A549 treated with GW870086 at 1 μM for 4 hours (cell line): ENCODE results near the gene PRMT5. TPM values are rescaled to one million over a fixed set of nuclear protein-coding genes. Genes with fewer than 3 reads are reported as not detected.

Source experiments
- total RNA-seq: library from RNA; stranded (reverse); fragments of 200-300 nt; extraction: Qiagen RNA extraction; gene quantifications from 5 replicates; pipeline ENCODE4 v1.2.3, GENCODE V29; 2022; ENCODE audit warnings: low read depth

Gene PRMT5
- total RNA-seq: 102 to 112 TPM (median 109 TPM) in 5 replicates

GRCh38 chr14:22929104-22929960 lies at the start of gene PRMT5:
PRMT5 (minus strand) TSS chr14:22929376; CDS start chr14:22929361, 15 bp downstream.

GRCh38 chr14:22918804-22919600 lies 10.2 kb downstream of the PRMT5 start, which contains the start of gene RBM23:
RBM23 (minus strand) TSS chr14:22919149.

GRCh38 chr14:22883173-22883976 lies 45.8 kb downstream of the PRMT5 start, which contains the start of gene REM2:
REM2 (plus strand) TSS chr14:22883222; CDS start chr14:22883288, 66 bp downstream.

GRCh38 chr14:22871224-22872032 lies 57.7 kb downstream of the PRMT5 start, which contains the start of gene LRP10:
LRP10 (plus strand) TSS chr14:22871740; CDS start chr14:22872304, 564 bp downstream.

Other genes starting within 250 kb of the PRMT5 start
- gene OXA1L, start 162.7 kb downstream of the PRMT5 start, total RNA-seq: 143 to 168 TPM (median 161 TPM) in 5 replicates
- gene SLC7A7, start 113.9 kb downstream of the PRMT5 start, total RNA-seq: 18.5 to 20.1 TPM (median 18.8 TPM) in 5 replicates
- gene MRPL52, start 99.5 kb downstream of the PRMT5 start, total RNA-seq: 141 to 243 TPM (median 196 TPM) in 5 replicates
- gene MMP14, start 92.8 kb downstream of the PRMT5 start, total RNA-seq: 0.45 to 0.86 TPM (median 0.57 TPM) in 5 replicates
- 64.7 to 80.7 TPM (median 78.3 TPM) in 5 replicates for gene LRP10, start 57.6 kb downstream of the PRMT5 start, total RNA-seq
- gene REM2, start 46.2 kb downstream of the PRMT5 start, total RNA-seq: 0.28 to 0.62 TPM (median 0.40 TPM) in 5 replicates
- gene RBM23, start 10.2 kb downstream of the PRMT5 start, total RNA-seq: 53.5 to 62.2 TPM (median 57.6 TPM) in 5 replicates
- 35.8 to 39.0 TPM (median 37.2 TPM) in 5 replicates for gene HAUS4, start 27.7 kb upstream of the PRMT5 start, total RNA-seq
- gene AJUBA, start 53.2 kb upstream of the PRMT5 start, total RNA-seq: 29.2 to 36.9 TPM (median 32.6 TPM) in 5 replicates
- gene C14orf93, start 80.8 kb upstream of the PRMT5 start, total RNA-seq: 2.3 to 3.7 TPM (median 3.5 TPM) in 5 replicates
- 298 to 333 TPM (median 316 TPM) in 5 replicates for gene PSMB5, start 105.5 kb upstream of the PRMT5 start, total RNA-seq
- not detected in 5 replicates for gene PSMB11, start 112.8 kb upstream of the PRMT5 start, total RNA-seq
- gene CDH24, start 128.1 kb upstream of the PRMT5 start, total RNA-seq: 3.0 to 4.5 TPM (median 4.3 TPM) in 5 replicates
- gene ACIN1, start 165.8 kb upstream of the PRMT5 start, total RNA-seq: 90.7 to 99.8 TPM (median 94.7 TPM) in 5 replicates
- 82.2 to 117 TPM (median 99.3 TPM) in 5 replicates for gene C14orf119, start 166.1 kb upstream of the PRMT5 start, total RNA-seq
- not detected in 5 replicates for gene CIROP, start 175.6 kb upstream of the PRMT5 start, total RNA-seq
- gene CEBPE, start 189.9 kb upstream of the PRMT5 start, total RNA-seq: not detected in 5 replicates